Fibroblast of lung (primary cell): ENCODE results near the gene HCN3. TPM values are rescaled to one million over a fixed set of nuclear protein-coding genes. Genes with fewer than 3 reads are reported as not detected.

Source experiments
- DNase-seq, 2 donors: peaks; one replicate each; pipeline versions ENCODE4 v3.0.0 to v3.0.0-alpha.2; 2010; ENCODE audit warnings: low read depth in 2 of 2
- H2AFZ ChIP-seq: 2 replicates; pipeline ENCODE4 v1.5.1; 2012; ENCODE audit warnings: low read length, control low read depth, inconsistent platforms
- H3K27ac ChIP-seq: 2 replicates; pipeline ENCODE4 v1.5.1; 2011; ENCODE audit warnings: low read length, control low read depth; ENCODE audit not compliant: insufficient read depth
- H3K27me3 ChIP-seq: 2 replicates; pipeline ENCODE4 v1.5.1; 2011; ENCODE audit warnings: mild to moderate bottlenecking, low read length; ENCODE audit not compliant: control insufficient read depth, insufficient read depth
- H3K36me3 ChIP-seq: 2 replicates; pipeline ENCODE4 v1.5.1; 2011; ENCODE audit warnings: low read length; ENCODE audit not compliant: control insufficient read depth, insufficient read depth
- H3K4me1 ChIP-seq: 2 replicates; pipeline ENCODE4 v1.5.1; 2011; ENCODE audit warnings: low read length; ENCODE audit not compliant: control insufficient read depth, insufficient read depth; ENCODE audit errors: extremely low read depth
- H3K4me2 ChIP-seq: 2 replicates; pipeline ENCODE4 v1.5.1; 2011; ENCODE audit warnings: low read length, control low read depth; ENCODE audit not compliant: insufficient read depth; ENCODE audit errors: extremely low read depth
- H3K4me3 ChIP-seq, 4 experiments: fragments of 200-600 bp in 1 of 4; sonication (generic) in 1 of 4; replicated peaks in 1 of 4; 2 replicates each; pipeline ENCODE4 v1.5.1; 2011 to 2016; ENCODE audit warnings: low read length in 4 of 4, low read depth in 3 of 4, mild to moderate bottlenecking in 3 of 4, control low read depth in 2 of 4, inconsistent platforms in 1 of 4, mixed read lengths in 1 of 4; ENCODE audit not compliant: insufficient read depth in 1 of 4; ENCODE audit errors: control extremely low read depth in 1 of 4
- H3K79me2 ChIP-seq: 2 replicates; pipeline ENCODE4 v1.5.1; 2012; ENCODE audit warnings: mild to moderate bottlenecking, low read length, inconsistent platforms; ENCODE audit not compliant: control insufficient read depth, insufficient read depth
- H3K9ac ChIP-seq: 2 replicates; pipeline ENCODE4 v1.5.1; 2011; ENCODE audit warnings: mild to moderate bottlenecking, low read length, control low read depth; ENCODE audit not compliant: insufficient read depth
- H3K9me3 ChIP-seq: 2 replicates; pipeline ENCODE4 v1.5.1; 2012; ENCODE audit warnings: low read depth, low read length; ENCODE audit not compliant: control insufficient read depth, insufficient read depth
- H4K20me1 ChIP-seq: 2 replicates; pipeline ENCODE4 v1.5.1; 2011; ENCODE audit warnings: low read length; ENCODE audit not compliant: control insufficient read depth, insufficient read depth; ENCODE audit errors: extremely low read depth
- EZH2 ChIP-seq: IDR thresholded peaks from 2 replicates; pipeline ENCODE4 v1.5.1; 2012; ENCODE audit warnings: low read length, control low read depth, mild to moderate bottlenecking; ENCODE audit errors: missing control alignments
- polyA plus RNA-seq, 2 donors: library from polyadenylated mRNA; depleted of rRNA in 1 of 2; stranded (reverse) in 1 of 2; unstranded in 1 of 2; fragments of >200 nt; gene quantifications; 2 replicates each; pipeline ENCODE4 v1.2.1, GENCODE V29; 2011 to 2012; ENCODE audit warnings: missing spikeins in 1 of 2
- total RNA-seq: library from RNA; depleted of rRNA; stranded (reverse); fragments of >200 nt; gene quantifications from 2 replicates; pipeline ENCODE4 v1.2.1, GENCODE V29; 2014
- TF ChIP-seq, protein P1 (sequence below), 2 donors: IDR thresholded peaks in 1 of 2; conservative IDR thresholded peaks in 1 of 2; 1 replicate in 1 of 2; 2 replicates in 1 of 2; pipeline ENCODE4 v1.5.1; 2011 to 2012; ENCODE audit warnings: low read length in 2 of 2, control low read depth in 1 of 2, inconsistent platforms in 1 of 2, low read depth in 1 of 2, mild to moderate bottlenecking in 1 of 2

The HCN3 gene
- total and polyA plus RNA-seq, 2 donors (not counting 1 experiment from before 2014, with no cell fraction given), result 0.86 to 0.99 TPM

DNA sequence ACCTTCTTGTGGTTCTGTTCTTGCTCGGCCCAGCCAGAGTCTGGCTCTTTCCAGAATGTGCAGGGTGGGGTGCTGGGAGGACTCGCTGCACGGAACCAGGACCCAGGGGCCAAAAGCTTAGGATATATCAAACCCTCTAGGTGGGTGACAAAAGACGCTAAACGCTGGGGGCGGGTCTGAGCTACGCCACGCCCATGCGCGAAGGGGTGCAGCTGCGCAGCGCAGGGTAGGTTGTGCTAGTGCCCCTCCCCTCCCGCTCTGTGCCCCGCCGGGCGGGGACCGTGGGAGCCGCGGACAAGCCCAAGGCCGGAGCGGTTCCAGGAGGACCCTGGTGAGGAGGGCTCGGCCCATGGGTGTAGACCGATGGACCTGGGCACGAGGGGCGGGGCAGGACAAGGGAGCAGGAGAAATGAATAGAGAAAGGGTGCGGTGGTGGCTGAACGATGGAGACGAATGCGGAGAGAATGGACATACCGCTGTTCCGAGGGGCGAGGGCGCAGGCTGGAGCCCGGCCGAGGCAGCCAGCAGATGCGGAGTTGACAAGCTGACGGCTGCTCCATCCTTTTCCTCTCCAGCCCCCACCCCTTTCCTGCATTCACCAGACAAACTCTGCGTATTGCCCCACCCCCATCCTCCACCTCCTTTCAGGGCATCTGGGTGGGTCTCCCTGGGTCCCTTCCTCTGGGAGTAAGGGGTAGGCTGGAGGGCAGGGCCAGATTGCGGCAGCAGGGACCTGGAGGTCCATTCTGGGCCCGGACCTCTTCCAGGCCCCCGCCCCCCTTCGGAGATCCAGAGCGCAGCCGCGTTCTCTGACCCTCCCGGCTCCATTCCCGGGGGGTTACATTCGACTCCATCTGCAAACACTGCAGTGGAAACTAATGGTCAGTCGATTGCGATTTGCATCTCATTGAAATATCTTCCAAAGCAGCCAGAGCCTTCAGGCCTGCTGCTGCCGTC lies 43.7 kb downstream of the HCN3 start, which contains the start of gene RUSC1:
TSS of gene RUSC1 (plus strand) at position 234 of the 957 bp plus-strand sequence. CDS start 880 bp downstream, outside the sequence.
- peak within 1 kb of the TSS; percentile 48 to 93 (median 54) for H3K4me3 ChIP-seq
- peak within 1 kb of the TSS; percentile 80 for H3K27ac ChIP-seq
- H3K9me3 ChIP-seq, result no peaks in the 10 kb centered on the region
- H3K4me1 ChIP-seq, result peaks cover 23% of the 10 kb centered on the region
- H3K79me2 ChIP-seq, result peaks cover 17% of the 10 kb centered on the region
- peak; percentile 58 to 68 for DNase-seq
- H3K36me3 ChIP-seq, result peaks cover 12% of the 10 kb centered on the region
- peak within 1 kb of the TSS; percentile 38 for H3K9ac ChIP-seq
- H3K4me2 ChIP-seq, result peak within 1 kb of the TSS; percentile 91
- H4K20me1 ChIP-seq, result peaks cover 5% of the 10 kb centered on the region
- no peaks in the 10 kb centered on the region for H3K27me3 ChIP-seq
- no peak within 1 kb of the TSS for H2AFZ ChIP-seq
- TF ChIP-seq, protein P1, sequence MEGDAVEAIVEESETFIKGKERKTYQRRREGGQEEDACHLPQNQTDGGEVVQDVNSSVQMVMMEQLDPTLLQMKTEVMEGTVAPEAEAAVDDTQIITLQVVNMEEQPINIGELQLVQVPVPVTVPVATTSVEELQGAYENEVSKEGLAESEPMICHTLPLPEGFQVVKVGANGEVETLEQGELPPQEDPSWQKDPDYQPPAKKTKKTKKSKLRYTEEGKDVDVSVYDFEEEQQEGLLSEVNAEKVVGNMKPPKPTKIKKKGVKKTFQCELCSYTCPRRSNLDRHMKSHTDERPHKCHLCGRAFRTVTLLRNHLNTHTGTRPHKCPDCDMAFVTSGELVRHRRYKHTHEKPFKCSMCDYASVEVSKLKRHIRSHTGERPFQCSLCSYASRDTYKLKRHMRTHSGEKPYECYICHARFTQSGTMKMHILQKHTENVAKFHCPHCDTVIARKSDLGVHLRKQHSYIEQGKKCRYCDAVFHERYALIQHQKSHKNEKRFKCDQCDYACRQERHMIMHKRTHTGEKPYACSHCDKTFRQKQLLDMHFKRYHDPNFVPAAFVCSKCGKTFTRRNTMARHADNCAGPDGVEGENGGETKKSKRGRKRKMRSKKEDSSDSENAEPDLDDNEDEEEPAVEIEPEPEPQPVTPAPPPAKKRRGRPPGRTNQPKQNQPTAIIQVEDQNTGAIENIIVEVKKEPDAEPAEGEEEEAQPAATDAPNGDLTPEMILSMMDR (conservative IDR thresholded peaks at IDR 0.05 in 1 of 2, IDR thresholded peaks at IDR 0.05 in 1 of 2; ENCODE audit: low read depth in 1 of 2, low read length in 2 of 2), result no peak

DNA sequence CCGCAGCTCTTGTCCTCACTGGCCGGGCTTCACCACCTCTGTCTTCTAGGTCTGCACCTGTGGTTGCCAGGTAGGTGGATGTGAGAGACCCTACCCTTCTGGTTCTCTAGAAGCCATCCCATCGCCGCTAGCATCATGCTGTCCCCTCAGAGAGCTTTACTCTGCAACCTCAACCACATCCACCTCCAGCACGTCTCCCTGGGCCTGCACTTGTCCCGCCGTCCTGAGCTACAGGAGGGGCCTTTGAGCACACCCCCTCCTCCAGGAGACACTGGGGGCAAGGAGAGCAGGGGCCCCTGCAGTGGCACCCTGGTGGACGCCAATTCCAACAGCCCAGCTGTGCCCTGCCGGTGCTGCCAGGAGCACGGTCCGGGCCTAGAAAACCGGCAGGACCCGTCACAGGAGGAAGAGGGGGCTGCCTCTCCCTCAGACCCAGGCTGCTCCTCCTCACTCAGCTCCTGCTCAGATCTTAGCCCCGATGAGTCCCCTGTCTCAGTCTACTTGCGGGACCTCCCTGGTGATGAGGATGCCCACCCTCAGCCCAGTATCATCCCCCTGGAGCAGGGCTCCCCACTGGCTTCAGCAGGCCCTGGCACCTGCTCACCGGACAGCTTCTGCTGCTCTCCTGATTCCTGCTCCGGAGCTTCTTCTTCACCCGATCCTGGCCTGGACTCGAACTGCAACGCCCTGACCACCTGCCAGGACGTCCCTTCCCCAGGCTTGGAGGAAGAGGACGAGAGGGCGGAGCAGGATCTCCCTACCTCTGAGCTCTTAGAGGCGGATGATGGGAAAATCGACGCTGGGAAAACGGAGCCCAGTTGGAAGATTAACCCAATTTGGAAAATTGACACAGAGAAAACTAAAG lies 44.6 kb downstream of the HCN3 start:
- Histone ChIP-seq H3K4me3 (peak overlapping the region; percentile 48 to 93 (median 62)), H3K79me2 (peaks cover 17% of the 10 kb centered on the region), H3K9me3 (no peaks in the 10 kb centered on the region), H3K27ac (peak overlapping the region; percentile 80), H3K4me1 (peaks cover 23% of the 10 kb centered on the region), H3K27me3 (no peaks in the 10 kb centered on the region), H2AFZ (no peak overlapping the region), H3K9ac (peak overlapping the region; percentile 26), H3K4me2 (peak overlapping the region; percentile 91), H3K36me3 (peaks cover 14% of the 10 kb centered on the region), H4K20me1 (peaks cover 5% of the 10 kb centered on the region)
- TF ChIP-seq, protein P1 (conservative IDR thresholded peaks at IDR 0.05 in 1 of 2, IDR thresholded peaks at IDR 0.05 in 1 of 2; ENCODE audit: low read depth in 1 of 2, low read length in 2 of 2), result no peak
- no peak for TF ChIP-seq EZH2
- DNase-seq, result no peak

DNA sequence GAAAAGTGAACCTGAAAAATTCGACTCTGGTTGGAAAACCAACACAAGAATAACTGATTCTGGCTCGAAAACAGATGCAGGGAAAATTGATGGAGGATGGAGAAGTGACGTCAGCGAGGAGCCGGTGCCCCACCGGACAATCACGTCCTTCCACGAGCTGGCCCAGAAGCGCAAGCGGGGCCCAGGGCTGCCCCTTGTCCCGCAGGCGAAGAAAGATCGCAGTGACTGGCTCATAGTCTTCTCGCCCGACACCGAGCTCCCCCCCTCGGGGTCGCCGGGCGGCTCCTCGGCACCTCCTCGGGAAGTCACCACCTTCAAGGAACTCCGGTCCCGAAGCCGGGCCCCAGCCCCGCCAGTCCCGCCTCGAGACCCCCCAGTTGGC lies 45.3 kb downstream of the HCN3 start:
- Histone ChIP-seq H3K4me2 (peak overlapping the region; percentile 91), H3K27me3 (no peaks in the 10 kb centered on the region), H2AFZ (no peak overlapping the region), H3K9me3 (no peaks in the 10 kb centered on the region), H3K9ac (peak overlapping the region; percentile 51), H3K4me1 (peaks cover 23% of the 10 kb centered on the region), H3K27ac (peak overlapping the region; percentile 80), H4K20me1 (peaks cover 5% of the 10 kb centered on the region), H3K4me3 (peak overlapping the region; percentile 48 to 93 (median 62)), H3K36me3 (peaks cover 16% of the 10 kb centered on the region), H3K79me2 (peaks cover 17% of the 10 kb centered on the region)
- DNase-seq, result peak; percentile 34 to 60
- no peak for TF ChIP-seq EZH2
- TF ChIP-seq, protein P1 (conservative IDR thresholded peaks at IDR 0.05 in 1 of 2, IDR thresholded peaks at IDR 0.05 in 1 of 2; ENCODE audit: low read depth in 1 of 2, low read length in 2 of 2), result no peak
